GM19099 (cell line): ENCODE data around the gene MRPL24.

Source experiments
- POLR2A ChIP-seq: IDR thresholded peaks from 3 replicates; pipeline ENCODE4 v1.6.1; 2011; ENCODE audit warnings: low read depth; ENCODE audit not compliant: insufficient read length; ENCODE audit errors: extremely low read depth

The MRPL24 gene

DNA sequence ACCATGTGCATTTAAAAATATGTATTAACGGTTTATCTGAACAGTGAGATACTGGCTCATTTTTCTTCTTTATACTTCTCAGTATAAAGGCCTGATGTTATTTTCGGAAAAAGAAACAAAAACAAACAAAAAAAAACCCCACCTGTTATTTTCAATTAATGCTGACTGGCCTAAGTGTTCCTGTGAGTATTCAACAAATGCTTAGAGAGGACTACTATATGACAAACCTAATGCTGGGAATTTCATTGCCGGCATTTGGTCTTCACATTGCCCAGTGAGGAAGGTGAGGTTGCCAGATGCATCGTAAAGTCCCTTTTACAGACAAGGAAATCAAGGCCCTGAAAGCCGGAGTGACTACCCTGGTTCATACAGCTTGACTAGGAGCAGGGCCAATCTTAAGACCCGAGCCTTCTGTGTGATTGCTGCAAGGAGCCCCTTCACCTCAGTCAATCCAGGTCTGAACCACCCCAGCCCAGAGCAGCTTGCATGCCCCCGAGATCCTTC is 599 bp downstream of the MRPL24 start:
- no peak for TF ChIP-seq POLR2A

DNA sequence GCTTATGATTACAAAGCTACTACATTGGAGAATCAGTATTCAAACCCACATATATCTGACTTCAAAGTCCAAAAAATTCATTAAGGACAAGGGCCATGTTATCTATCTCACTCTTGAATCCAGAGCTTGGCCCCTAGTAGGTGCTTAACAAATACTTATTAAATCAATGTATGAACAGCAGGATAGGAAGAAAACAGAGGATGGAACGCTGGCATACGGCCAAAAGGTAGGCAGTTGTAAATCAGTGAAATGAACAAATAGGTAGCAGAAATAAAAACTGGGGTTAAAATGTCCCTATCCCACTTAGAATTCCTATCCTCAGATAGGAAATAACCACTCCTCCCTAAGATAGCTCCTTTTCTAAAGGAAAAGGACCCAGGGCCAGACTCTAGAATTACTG is 2.0 kb downstream of the MRPL24 start:
- no peak for TF ChIP-seq POLR2A

DNA sequence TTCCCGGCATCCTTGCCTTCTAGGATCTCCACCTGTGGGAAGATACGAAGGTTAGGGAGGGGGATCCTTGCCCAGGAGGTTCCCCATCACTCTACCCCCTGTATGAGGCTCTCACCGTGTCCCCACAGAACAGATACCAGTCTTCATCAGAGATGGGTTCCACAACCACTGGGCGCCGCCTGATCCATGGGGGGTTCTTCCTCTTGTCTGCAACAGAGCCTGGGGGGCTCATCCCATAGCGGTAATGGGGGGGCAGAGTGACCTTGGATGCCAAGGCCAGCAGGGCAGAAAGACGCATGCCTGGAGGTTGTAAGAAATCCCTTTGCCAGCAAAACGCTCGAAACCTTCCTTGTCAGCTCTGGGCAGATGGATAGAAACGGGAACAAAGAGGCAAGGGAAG is 2.5 kb downstream of the MRPL24 start:
- no peak for TF ChIP-seq POLR2A

DNA sequence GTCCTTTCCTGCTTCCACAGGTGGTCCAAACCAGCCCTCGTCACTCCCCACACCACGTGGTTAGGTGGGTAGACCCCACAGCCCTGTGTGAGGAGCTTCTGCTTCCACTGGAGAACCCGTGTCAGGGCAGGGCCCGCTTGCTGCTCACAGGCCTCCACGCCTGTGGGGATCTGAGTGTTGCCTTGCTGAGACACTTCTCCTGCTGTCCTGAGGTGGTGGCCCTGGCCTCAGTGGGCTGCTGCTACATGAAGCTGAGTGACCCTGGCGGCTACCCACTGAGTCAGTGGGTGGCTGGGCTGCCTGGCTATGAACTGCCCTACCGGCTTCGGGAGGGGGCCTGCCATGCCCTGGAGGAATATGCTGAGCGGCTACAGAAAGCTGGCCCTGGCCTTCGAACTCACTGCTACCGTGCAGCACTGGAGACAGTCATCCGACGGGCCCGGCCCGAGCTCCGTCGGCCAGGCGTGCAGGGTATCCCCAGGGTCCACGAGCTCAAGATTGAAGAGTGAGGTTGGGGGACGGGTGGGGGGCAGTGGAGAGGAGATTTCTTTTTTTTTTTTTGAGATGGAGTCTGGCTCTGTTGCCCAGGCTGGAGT is 6.8 kb downstream of the MRPL24 start:
- no peak for TF ChIP-seq POLR2A

DNA sequence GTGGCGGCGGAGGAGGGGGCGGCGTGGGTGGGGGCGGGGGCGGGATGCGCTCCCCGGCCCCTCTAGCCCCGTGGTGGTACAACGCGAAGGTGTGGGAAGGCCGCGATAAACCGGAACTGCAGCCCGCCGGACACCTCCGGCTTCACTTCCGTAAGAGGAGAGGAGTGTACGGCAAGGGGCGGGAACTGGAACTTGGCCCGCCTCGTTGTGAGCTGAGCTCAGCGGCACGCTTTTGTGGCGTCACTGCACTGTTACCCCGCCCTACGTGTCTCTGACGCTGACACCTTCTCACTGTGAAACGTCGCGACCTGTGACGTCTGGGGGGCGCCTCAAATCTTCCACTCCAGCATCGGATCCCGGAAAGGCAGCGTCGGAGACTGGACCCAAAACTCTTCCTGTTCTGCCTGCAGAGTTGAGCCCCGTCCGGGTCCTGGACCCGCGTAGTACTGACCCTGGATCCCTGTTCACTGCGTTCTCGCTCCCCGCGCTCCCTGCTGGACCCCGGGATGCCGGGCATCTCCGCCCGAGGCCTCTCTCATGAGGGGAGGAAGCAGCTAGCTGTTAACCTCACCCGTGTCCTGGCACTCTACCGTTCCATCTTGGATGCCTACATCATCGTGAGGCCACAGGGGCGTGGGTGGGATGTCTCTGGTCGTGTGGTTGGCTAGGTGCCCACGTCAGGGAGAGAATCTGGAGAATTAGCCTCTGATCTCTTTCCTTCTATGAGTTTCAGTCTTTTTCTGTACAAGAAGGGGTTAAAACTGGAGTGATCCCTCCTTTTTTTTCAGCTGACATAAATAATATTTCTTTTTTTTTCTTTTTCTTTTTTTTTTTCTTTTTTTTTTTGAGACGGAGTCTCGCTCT is 12.1 kb downstream of the MRPL24 start, which contains the start of gene ISG20L2:
Gene ISG20L2 (minus strand): TSS at position 168 of the 864 bp plus-strand sequence. CDS start 1,114 bp downstream, outside the sequence.
- peak; percentile 45 for TF ChIP-seq POLR2A

DNA sequence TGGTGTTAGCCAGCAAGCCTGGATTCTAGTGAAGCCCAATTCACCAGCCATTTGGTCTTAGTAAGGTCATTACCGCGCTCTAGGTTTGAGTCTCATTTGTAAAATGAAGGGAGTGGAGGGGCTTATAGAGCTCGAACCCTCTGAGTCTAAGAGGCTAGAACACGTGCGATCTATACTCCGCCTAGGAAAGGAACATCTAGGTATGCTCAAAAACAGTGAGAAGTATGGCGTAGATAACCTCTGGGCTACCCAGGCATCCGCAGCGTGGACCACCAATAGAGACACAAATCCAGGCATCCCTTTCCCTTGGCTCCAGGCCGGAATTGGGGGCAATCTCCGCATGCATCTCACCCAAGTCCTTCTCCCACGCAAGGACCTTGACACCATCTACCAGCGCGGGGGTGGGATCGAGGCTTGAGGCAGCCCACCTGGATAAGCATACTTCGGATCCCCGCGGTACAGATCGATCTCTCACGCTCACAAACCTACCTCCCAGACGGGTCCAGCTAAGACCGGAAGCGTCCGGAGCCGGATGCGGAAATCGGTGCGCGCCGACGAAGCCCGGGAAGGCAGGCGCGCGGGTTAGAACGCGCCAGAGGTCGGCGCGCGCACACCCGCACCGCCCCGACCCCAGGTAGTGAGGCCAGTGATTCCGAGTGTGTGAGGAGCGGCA is 12.8 kb downstream of the MRPL24 start, which contains the start of gene METTL25B:
Gene METTL25B (plus strand): TSS at position 544 of the 673 bp plus-strand sequence. CDS start 636 bp downstream, outside the sequence.
- peak; percentile 86 for TF ChIP-seq POLR2A

DNA sequence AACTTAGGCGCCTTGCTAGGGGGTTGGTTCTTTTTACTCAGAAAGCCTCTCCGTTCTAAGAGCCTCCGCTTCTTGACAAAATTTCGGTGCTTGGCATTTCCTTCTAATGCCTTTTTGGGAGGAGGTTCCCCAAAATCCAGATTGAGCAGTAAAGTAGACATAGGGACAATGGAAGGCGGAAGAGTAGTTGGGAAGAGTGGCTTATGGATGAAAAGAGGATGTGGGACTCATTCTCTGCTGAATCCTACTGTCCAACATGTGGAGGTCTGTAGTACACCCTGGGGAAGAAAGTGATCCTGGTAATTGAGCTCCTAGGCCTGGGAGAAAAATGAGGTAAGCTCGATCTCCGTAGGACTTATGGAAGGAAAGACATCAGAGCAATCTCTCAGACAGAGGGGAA is 13.4 kb downstream of the MRPL24 start:
- TF ChIP-seq POLR2A: no peak

DNA sequence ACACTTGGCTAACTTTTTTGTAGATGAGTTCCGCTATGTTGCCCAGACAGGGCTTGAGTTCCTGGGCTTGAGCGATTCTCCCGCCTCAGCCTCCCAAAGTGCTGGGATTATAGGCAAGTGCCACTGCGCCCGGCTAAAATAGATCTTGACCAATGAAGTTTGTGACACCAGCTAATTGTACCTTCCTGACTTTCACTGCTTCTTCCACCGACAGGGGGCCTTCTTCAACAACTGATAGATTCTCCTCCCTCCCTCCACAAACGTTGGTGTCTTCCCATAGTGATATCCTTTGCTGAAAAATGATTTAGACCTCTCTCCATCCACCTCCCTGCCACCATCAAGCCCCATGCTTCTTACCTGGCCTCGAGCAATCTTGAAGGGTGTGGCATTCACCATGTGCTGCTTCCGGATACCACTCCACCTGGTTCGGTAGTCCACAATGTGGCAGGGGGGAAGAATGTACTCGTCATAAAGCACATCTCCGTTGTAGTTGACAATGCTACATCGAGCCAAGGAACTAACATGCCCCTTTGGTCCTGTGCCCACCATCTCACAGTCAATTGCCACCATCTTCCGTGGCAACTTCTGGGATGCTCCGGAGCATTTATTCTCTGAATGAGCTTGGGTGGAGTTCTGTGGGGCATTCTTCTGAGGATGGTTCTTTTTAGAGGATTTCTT is 14.2 kb downstream of the MRPL24 start:
- no peak for TF ChIP-seq POLR2A

DNA sequence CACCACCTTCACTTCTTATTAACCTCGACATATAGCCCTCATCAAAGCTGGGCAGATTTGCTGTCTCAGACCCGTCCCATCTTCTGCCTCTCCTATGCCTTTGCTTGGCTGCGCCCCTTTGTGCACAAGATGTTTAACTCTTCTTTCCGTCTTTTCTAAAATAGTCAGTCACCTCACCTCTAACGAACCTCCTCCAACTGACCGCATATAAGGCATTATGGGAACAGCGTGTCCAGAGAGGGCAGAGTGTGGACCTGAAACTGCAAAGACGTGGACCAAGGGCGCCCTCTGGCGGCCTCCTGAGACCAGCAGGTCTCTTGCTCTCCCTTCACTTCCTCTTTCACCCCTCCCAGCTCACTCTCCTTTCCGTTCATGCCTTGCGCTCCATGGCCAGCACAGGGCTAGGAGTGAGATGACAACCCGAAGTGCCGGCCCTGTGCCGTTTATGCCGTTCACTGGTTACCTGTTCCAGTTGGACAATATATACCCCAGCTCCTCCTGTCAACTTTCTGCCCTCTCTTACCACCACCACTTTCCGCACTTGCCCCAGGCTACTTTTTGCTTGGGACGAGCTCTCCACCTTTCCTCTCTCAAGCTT is 15.1 kb downstream of the MRPL24 start:
- no peak for TF ChIP-seq POLR2A

DNA sequence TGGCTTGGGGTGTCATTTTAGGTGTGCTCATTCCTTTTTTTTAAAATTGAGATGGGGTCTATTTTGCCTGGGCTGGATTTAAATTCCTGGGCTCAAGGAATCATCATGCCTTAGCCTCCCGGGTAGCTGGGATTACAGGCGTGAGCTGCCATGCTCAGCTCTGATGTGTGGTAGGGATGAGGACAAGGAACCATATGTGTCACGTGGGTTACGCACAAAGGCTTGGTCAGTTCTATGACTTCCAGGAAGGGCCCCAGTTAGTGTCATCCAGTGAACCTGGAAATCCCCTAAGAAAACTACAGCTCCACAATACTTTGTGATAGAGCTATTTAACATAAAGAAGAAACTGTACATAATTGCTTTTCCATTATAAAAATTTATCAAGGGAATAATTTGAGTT is 19.4 kb downstream of the MRPL24 start:
- no peak for TF ChIP-seq POLR2A

DNA sequence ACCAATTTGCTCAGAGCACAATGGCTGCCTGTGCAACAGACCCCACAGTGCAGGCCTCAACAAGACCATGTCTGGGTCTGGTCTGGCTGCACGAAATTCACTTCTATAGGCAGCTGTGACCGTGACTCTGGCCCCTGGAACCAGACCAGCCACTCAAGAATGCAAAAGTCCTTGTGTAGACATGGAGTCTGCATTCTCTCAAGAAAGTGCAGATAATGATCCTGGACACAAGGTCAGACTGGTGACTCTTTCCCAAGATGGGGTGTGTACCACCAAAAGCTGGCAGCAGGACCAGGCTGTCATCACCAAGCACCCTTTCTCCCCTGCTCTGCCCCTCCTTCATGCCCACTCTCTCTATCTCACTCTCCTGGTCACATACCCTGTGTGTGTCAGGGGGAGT is 19.8 kb downstream of the MRPL24 start:
- no peak for TF ChIP-seq POLR2A

DNA sequence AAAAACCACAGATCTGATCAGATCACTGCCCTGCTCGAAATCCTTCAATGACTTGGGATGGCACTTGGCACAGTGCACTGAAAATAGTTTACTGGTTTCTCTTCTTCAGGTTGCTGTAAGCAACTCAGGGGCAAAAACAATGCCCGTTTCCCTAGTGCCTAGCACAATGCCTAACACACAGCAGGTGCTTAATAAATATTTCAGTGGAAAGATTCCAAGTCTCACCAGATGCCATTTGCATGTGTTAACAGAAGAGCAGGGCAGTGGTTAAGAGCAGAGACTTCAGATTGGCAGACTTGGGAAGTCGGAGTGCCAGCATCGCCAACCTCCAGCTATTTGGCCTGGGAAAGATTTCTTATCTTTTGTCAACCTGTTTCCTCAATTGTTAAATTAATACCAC is 23.5 kb downstream of the MRPL24 start:
- no peak for TF ChIP-seq POLR2A

DNA sequence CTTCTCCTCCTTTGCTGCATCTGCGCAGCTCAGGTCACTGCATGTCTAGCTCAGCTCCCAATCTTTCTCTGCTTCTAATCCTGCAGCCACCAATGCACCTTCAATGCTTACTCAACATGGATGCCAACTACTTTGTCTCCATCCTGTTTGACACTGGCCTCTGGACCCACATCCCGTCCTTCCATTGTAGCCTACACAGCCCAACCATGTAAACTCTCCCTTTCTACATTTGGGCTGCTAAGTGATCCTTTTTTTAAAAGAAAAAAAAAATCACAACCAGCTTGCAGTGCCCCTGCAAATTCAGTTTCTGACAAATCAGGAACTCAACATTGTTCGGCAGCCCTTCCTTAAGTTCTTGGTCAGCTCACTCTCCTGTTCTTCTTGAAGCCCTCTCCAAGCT is 26.1 kb downstream of the MRPL24 start:
- TF ChIP-seq POLR2A: no peak

DNA sequence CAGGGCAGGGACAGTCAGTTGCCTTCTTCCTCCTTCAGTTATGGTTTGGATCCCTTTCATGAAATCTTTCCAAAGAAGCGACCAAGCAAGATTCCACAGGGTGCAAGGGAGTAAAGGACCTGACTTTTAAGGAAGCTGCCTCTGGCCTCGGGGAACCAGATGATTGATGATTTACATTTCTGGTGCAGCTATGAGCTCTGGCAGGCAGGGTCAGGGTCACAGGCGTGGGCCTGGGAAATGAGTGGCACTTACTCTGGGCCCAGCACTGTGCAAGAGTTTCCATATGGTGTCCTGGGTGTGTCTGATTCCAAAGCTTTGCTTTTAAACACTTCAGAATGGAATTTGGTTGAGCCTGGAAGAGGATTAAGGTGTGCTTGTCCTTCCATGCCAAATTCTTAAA is 28.3 kb downstream of the MRPL24 start:
- TF ChIP-seq POLR2A: no peak

DNA sequence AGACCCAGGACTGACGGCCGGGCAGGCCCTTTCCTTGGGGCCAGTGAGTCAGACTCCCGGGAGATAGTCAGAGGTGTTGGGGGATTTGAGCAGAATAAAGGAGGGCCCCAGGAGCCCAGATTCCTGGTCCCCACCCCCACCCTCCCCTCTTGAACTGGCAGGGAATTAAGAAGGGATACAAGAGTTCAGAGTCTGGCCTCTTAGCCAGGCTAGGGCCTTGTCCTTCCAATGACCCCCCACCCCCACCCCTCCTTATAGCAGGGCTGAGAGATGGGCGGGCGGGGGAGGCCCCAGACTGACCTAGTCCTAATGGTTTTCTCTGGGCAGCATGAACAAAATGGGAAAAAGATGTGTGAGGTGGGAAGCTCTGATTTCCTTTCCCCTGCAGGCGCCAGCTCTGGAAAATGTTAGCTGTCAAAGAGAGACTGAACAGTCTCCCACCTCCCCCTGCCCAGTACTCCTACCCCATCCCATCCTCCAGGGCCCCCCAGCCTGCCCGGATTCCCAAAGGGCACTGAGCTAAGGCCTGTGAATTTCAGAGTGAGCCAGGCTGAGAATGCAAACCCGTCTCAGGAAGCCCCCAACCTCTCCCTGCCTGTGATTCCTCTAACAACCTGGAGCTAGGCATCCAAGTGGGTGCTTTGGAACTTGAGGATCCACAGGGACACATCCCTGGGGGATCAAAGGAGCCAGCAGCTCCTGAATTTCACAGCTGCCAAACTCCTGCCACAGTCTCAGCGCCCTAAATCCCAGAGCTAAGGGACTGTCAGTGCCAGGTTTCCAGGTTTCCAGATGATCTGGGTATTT is 29.7 kb downstream of the MRPL24 start:
- no peak for TF ChIP-seq POLR2A
